SK-N-SH treated with all-trans-retinoic acid at 6 μM for 48 hours (cell line): ENCODE results near the gene ABCC9.

Experiments used
- BACH2 ChIP-seq: fragments of 250-450 bp; sonication (Bioruptor Pico); IDR thresholded peaks from 2 replicates; pipeline ENCODE4 v1.9.0; 2021; ENCODE audit warnings: mild to moderate bottlenecking, borderline replicate concordance
- CREB5 ChIP-seq: fragments of 250-450 bp; sonication (Bioruptor Pico); IDR thresholded peaks from 2 replicates; pipeline ENCODE4 v1.5.1; 2020; ENCODE audit warnings: low read depth, mild to moderate bottlenecking, moderate library complexity
- CSDC2 ChIP-seq: fragments of 250-450 bp; sonication (Bioruptor Pico); IDR thresholded peaks from 2 replicates; pipeline ENCODE4 v1.5.0; 2020; ENCODE audit warnings: mild to moderate bottlenecking, moderate library complexity
- ISL1 ChIP-seq: fragments of 250-450 bp; sonication (Bioruptor Pico); IDR thresholded peaks from 2 replicates; pipeline ENCODE4 v2.1.2; 2022; ENCODE audit warnings: mild to moderate bottlenecking, moderate library complexity
- PATZ1 ChIP-seq: fragments of 250-450 bp; sonication (Bioruptor Pico); IDR thresholded peaks from 2 replicates; pipeline ENCODE4 v1.8.0; 2020; ENCODE audit warnings: mild to moderate bottlenecking, moderate library complexity, borderline replicate concordance
- RARB ChIP-seq: fragments of 250-450 bp; sonication (Bioruptor Pico); IDR thresholded peaks from 2 replicates; pipeline ENCODE4 v1.8.0; 2021; ENCODE audit warnings: mild to moderate bottlenecking, moderate library complexity
- SNAI2 ChIP-seq: fragments of 250-450 bp; sonication (Bioruptor Pico); IDR thresholded peaks from 2 replicates; pipeline ENCODE4 v1.5.0; 2020; ENCODE audit warnings: mild to moderate bottlenecking, moderate library complexity
- TCF4 ChIP-seq: fragments of 250-450 bp; sonication (Bioruptor Pico); IDR thresholded peaks from 2 replicates; pipeline ENCODE4 v1.8.0; 2021; ENCODE audit warnings: mild to moderate bottlenecking, moderate library complexity, borderline replicate concordance
- TOX ChIP-seq: fragments of 250-450 bp; sonication (Bioruptor Pico); IDR thresholded peaks from 2 replicates; pipeline ENCODE4 v1.8.0; 2021; ENCODE audit warnings: mild to moderate bottlenecking, moderate library complexity, borderline replicate concordance
- ZFP3 ChIP-seq: fragments of 250-450 bp; sonication (Bioruptor Pico); IDR thresholded peaks from 2 replicates; pipeline ENCODE4 v1.5.0; 2020; ENCODE audit warnings: mild to moderate bottlenecking, moderate library complexity

GRCh38 chr12:21891751-21892217 is 49.4 kb downstream of the ABCC9 start:
- TF ChIP-seq PATZ1 (CRISPR knock-in tag) (no peak), BACH2 (no peak), CSDC2 (CRISPR knock-in tag) (no peak), RARB (CRISPR knock-in tag) (no peak), TCF4 (no peak), SNAI2 (CRISPR knock-in tag) (no peak), CREB5 (CRISPR knock-in tag) (no peak), ISL1 (no peak), TOX (CRISPR knock-in tag) (no peak), ZFP3 (CRISPR knock-in tag) (no peak)
